ENCODE results near the gene FAM118B.
"Not testable (repeated sequence)": the region's sequence is repeated elsewhere in the genome, so short reads cannot be mapped to it uniquely, and the experiment has no call there.

FAM118B gene

GRCh38 chr11:126279191-126279590 is 67.6 kb downstream of the FAM118B start:
- no peak for DNase-seq

DNA sequence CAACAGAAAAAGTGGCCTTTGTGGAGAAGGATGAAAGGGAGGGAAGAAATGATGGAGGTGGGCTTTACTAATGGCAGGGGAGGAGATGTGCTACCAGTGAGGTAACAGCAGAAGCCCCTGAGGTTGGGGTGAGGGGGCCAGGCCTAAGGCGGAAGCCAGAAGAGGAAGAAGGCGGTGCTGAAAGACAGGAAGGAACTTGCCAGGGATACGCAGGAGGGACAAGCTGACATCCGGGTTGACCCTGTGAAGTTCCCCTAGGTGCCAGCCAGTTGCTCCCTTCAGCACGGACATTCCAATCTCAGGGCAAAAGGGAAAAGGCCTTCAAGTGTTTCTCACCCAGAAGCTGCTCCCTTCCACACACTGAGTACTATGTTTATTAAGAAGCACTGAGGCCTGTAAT is 69.0 kb downstream of the FAM118B start:
- no peak for DNase-seq

DNA sequence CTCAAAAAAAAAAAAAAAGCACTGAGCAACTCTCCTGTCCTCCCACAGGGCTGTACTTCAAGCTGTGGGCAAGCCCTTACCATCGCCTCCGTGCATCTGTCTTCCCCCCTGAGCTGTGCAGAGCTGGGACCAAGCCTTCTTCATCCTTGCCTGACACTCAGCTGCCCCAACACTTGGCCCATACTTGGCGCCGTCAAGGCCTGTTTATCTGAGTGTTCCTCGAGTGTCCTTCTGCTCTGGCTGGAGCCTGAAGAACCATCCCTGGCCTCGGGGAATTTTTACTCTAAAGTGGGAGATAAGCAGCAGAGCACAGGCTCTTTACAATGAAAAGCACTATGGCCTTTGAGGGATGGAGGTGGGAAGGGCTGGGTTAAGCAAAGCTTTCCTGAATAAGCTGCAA is 69.7 kb downstream of the FAM118B start:
- DNase-seq = no peak

- DNase-seq = no peak
Measured at GRCh38 chr11:126281666-126282175, 70.1 kb downstream of the FAM118B start.

DNA sequence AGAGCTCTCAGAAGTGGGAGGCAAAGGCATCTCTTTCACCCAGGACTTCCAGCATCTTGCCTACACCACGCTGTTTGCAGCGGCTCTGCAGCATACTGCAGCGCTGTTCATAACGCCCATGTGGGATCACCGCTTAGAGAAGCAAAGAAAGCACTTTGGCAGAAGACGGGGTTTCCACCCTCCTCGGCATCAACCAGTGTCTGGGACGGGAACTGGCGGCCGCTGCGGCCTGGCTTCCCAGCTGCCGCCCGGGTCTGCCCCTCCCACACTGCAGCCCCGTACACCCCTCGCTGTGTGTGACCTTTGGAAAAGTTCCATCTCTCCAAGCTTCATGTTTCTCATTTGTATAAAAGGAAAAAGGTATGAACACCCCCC is 70.8 kb downstream of the FAM118B start:
- DNase-seq = no peak

GRCh38 chr11:126282736-126283591 is 71.4 kb downstream of the FAM118B start, which contains the start of gene TIRAP:
Gene TIRAP, plus strand, starts transcription at chr11:126283093. Its CDS starts 7,802 bp downstream, at chr11:126290895.
- peak; percentile 6 to 50 for DNase-seq

GRCh38 chr11:126284829-126285228 is 73.2 kb downstream of the FAM118B start:
- no peak for DNase-seq

DNA sequence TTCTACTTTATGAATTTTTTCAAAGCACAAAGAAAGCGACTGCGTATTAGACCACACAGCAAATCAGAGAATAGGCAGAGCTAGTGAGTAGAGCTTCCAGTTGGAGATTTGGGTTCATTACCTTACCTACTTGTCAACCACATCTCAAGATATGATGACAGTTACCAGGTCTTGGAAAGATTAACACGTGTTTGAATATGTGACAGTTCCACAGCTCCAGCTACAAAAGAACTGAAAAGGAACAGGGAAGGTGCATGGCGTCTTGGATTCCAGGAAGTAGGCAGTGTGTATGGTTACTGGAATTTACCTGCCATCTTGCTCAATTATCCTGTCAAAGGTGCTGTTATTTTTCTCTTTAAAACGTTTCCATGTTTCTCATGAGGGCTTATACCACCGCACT is 76.7 kb downstream of the FAM118B start:
- DNase-seq = no peak

DNA sequence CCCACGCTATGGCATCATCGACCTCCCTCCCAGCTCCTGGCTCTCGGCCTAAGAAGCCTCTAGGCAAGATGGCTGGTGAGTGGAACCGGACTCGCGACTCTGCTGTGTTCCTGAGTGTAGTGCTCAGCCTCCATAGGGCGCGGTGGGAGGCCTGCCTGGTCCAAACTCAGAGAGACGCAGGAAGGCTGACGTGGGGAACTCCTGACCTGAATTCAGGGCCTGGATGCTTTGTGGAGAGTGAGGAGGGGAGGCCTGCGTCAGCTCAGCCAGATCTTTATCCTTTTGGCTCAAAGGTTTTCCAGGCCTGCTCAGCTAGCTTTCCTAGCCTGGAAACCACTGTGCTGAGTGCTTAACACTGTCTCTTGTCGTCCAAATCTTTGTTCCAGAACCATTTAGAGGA is 79.3 kb downstream of the FAM118B start:
- no peak for DNase-seq

GRCh38 chr11:126293726-126294125 is 82.1 kb downstream of the FAM118B start:
- no peak for DNase-seq

GRCh38 chr11:126297004-126297403 is 85.4 kb downstream of the FAM118B start:
- no peak for DNase-seq

DNA sequence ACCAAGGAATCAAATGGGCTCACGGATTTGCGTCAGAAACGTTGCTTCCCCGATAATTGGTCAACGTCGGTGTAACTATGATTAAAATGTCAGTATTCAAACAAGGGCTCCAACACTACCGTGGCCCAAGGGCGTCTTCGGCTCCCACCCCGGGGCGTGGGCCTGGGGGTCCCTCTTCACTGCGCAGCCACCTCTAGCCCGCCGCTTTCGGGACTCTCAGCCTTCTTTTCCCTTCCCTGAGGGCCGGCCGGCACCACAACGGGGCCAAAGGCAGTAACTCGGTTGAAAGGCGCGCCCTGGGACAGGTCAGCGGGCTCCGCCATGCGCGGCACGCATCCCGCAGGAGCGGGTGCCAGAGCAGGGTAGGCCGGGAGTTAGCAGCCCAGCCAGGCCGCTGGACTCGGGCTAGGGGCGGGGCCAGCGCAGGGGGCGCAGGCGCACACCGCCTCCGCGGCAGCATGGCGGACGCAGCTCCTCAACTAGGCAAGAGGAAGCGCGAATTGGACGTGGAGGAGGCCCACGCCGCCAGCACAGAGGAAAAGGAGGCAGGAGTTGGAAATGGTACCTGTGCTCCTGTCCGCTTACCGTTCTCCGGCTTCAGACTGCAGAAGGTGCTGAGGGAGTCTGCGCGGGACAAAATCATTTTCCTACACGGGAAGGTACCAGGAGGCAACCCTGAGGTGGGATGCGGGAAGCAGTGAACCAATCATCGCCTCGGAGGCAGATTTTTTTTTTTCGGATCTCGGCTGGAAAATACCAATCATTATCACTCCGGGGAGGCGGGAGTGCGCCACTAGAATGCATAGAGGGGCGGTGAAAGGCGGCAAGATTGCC is 92.3 kb downstream of the FAM118B start, which contains the start of gene DCPS:
TSS of gene DCPS (plus strand) at position 438 of the 834 bp plus-strand sequence. CDS start at position 459, 21 bp downstream.
- peak; percentile 81 to 89 for DNase-seq

- no peak for DNase-seq
Measured at GRCh38 chr11:126304457-126305075, 93.0 kb downstream of the FAM118B start.

DNA sequence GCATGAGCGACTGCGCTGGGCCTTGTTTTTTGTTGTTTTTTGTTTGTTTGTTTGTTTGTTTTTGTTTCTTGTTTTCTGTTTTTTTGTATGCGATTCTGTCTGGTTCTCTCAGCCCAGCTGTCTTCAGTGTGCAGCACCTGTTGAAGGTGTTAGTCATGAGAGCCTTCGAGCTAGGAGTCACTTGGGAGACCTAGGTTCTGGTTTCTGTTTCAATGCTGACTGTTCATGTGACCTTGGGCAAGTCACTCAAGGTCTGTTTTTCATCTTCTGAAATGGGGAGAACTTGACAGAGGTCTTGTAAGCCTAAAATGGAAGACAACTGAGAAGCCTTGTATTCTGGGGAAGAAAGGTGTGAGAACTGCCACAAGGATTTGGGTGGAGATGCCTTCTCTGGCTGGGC is 94.1 kb downstream of the FAM118B start:
- DNase-seq = no peak

GRCh38 chr11:126307706-126308105 is 96.1 kb downstream of the FAM118B start:
- no peak for DNase-seq

DNA sequence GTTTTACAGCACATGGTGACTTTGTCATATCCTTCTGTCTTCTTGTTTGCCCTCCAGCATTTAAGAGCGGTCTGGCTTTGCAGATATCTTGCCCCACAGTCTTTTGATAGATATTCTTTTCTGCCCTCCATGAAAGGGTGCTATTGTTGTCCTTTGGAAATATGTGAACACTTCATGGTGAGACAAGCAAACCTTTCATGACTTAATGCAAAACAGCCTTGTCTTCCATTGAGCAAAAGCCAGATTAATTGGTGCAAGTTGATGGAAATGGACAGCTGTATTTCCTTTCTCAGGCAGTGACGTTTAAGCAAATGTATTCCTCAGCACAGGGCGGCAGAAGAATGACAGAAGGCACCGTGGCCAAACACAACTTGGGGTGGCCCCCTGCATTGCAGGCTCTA is 96.7 kb downstream of the FAM118B start:
- DNase-seq = no peak

- not testable (repeated sequence) for DNase-seq
Measured at GRCh38 chr11:126308771-126309170, 97.2 kb downstream of the FAM118B start.

GRCh38 chr11:126310200-126310991 is 98.8 kb downstream of the FAM118B start:
- peak; percentile 31 to 38 for DNase-seq

GRCh38 chr11:126310992-126311310 is 99.4 kb downstream of the FAM118B start:
- no peak for DNase-seq

- no peak for DNase-seq
Measured at GRCh38 chr11:126311401-126312291, 100.1 kb downstream of the FAM118B start.
